ENCODE results near the gene SRSF9. TPM values are rescaled to one million over a fixed set of nuclear protein-coding genes. Genes with fewer than 3 reads are reported as not detected.

The SRSF9 gene
- total RNA-seq, 1 donor from 2014 or later, result 113 TPM

DNA sequence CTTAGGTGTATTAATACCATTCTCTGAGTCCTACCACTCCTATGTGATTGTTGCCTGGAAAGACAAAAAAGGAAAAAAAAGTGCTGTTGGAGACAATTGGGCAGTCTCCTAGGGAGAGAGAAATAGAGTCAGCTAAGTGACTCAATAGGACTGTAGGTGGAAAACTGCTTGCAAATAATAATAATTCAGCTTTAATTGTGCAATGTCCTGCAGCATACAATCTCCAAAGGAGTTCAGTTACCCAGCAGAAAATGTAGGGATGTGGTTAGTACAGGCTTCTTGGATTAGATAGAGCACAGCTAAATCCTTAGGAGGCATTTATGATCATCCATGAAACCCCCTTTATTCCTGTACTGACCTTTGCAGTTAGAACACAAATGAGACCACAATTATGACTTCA, 3.0 kb upstream of the SRSF9 start:
- no peak for DNase-seq (ENCODE audit: low spot score)
- Mint-ChIP-seq H3K4me3 (ENCODE audit: unreplicated experiment) (no peak overlapping the region), H3K36me3 (ENCODE audit: low read depth) (no peaks in the 10 kb centered on the region), H3K27me3 (ENCODE audit: low read depth) (no peaks in the 10 kb centered on the region), H3K4me1 (ENCODE audit: low read depth) (peaks cover 51% of the 10 kb centered on the region), H3K27ac (ENCODE audit: unreplicated experiment) (no peak overlapping the region), H3K9me3 (ENCODE audit: low read depth) (no peaks in the 10 kb centered on the region)
- TF ChIP-seq CTCF (IDR thresholded peaks at IDR 0.05), result no peak

DNA sequence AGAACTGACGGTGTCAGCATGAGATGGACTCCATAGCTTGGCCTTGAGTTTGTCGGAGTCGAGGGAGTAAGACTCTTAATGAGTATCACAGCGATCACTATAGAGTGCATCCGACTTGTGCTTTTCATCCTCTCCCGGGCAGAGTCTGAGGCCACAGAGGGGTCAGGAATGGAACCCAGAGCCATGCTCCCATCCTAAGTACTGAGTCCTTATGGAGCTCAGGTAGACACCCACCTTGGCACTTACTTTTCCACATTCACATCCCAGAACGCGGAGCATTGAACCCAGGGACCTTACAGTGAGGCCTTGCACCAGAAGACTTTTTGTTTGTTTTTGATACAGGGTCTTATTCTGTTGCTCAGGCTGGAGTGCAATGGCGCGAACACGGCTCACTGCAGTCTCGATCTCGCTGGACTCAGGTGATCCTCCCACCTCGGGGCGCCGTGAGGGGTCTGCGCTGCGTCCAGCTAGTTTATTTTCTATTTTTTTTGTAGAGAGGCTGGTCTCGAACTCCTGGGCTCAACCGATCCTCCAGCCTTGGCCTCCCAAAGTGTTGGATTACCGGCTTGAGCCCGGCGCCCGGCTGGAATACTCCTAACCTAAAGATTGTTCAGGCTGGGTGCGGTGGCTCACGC, 719 bp upstream of the SRSF9 start:
- DNase-seq (ENCODE audit: low spot score), result no peak
- H3K9me3 Mint-ChIP-seq (ENCODE audit: low read depth), result no peaks in the 10 kb centered on the region

GRCh38 chr12:120468821-120469449, 613 bp downstream of the SRSF9 start:
- Mint-ChIP-seq H3K27ac (ENCODE audit: unreplicated experiment) (peak overlapping the region; percentile 97), H3K9me3 (ENCODE audit: low read depth) (no peaks in the 10 kb centered on the region), H3K27me3 (ENCODE audit: low read depth) (no peaks in the 10 kb centered on the region), H3K36me3 (ENCODE audit: low read depth) (peaks cover 8% of the 10 kb centered on the region), H3K4me1 (ENCODE audit: low read depth) (peaks cover 43% of the 10 kb centered on the region), H3K4me3 (ENCODE audit: unreplicated experiment) (peak overlapping the region; percentile 94)
- no peak for TF ChIP-seq CTCF (IDR thresholded peaks at IDR 0.05)
- no peak for DNase-seq (ENCODE audit: low spot score)

More for the DNA sequence above, 719 bp upstream of the SRSF9 start:
- H3K4me1 Mint-ChIP-seq (ENCODE audit: low read depth), result peaks cover 56% of the 10 kb centered on the region
- peak overlapping the region; percentile 94 for H3K4me3 Mint-ChIP-seq (ENCODE audit: unreplicated experiment)
- no peaks in the 10 kb centered on the region for H3K27me3 Mint-ChIP-seq (ENCODE audit: low read depth)
- peak overlapping the region; percentile 87 for H3K27ac Mint-ChIP-seq (ENCODE audit: unreplicated experiment)
- peaks cover under 1% of the 10 kb centered on the region for H3K36me3 Mint-ChIP-seq (ENCODE audit: low read depth)
- TF ChIP-seq CTCF (IDR thresholded peaks at IDR 0.05), result no peak

DNA sequence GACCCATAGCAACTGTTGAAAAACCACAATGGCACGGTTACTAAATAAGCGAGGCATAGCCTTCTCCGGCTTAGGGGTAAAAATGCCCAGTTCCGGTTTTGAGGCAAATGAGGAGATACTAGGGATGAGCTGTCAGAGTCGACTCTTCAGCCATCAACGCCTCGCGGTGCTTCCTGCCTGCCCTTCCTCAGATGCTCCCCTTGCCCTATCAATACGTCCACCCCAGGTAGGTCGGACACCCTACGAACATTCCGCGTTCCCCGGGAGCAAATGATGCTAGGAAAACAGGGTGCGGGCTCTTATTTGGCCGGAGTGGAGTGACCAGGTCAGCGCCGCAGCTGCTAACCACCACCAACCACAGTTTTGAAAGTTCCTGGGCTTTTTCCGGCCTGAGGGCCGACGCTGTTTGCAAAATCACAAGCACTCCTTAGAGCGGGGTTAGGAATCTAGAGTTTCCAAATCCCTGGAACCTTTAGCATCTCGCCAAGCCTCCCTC, 1.2 kb downstream of the SRSF9 start:
- no peaks in the 10 kb centered on the region for H3K27me3 Mint-ChIP-seq (ENCODE audit: low read depth)
- DNase-seq (ENCODE audit: low spot score), result no peak
- TF ChIP-seq CTCF (IDR thresholded peaks at IDR 0.05), result no peak
- peaks cover 10% of the 10 kb centered on the region for H3K36me3 Mint-ChIP-seq (ENCODE audit: low read depth)
- H3K4me3 Mint-ChIP-seq (ENCODE audit: unreplicated experiment), result peak overlapping the region; percentile 94
- peak overlapping the region; percentile 97 for H3K27ac Mint-ChIP-seq (ENCODE audit: unreplicated experiment)
- H3K9me3 Mint-ChIP-seq (ENCODE audit: low read depth), result no peaks in the 10 kb centered on the region
- H3K4me1 Mint-ChIP-seq (ENCODE audit: low read depth), result peaks cover 39% of the 10 kb centered on the region

DNA sequence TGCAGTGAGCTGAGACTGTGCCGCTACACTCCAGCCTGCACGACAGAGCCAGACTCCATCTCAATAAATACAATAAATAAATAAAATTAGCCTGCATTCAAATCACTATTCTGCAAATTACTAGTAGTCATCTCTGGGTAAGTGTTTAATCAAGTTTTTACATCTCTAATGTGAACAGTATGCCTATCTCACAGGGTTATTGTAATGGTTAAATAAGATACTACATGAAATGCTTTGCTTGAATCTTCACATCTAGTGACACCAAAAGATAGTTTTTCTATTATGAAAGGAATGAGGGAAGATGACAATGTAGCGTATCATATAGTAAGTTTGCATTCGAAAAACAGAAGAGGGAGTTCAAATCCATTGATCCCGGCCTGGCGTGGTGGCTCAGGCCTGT, 2.1 kb downstream of the SRSF9 start:
- no peak for TF ChIP-seq CTCF (IDR thresholded peaks at IDR 0.05)
- no peak overlapping the region for H3K4me3 Mint-ChIP-seq (ENCODE audit: unreplicated experiment)
- H3K27me3 Mint-ChIP-seq (ENCODE audit: low read depth), result no peaks in the 10 kb centered on the region
- peaks cover 10% of the 10 kb centered on the region for H3K36me3 Mint-ChIP-seq (ENCODE audit: low read depth)
- peak overlapping the region; percentile 97 for H3K27ac Mint-ChIP-seq (ENCODE audit: unreplicated experiment)
- no peak for DNase-seq (ENCODE audit: low spot score)
- peaks cover 35% of the 10 kb centered on the region for H3K4me1 Mint-ChIP-seq (ENCODE audit: low read depth)
- H3K9me3 Mint-ChIP-seq (ENCODE audit: low read depth), result no peaks in the 10 kb centered on the region
